IMR-90 (cell line): ENCODE measurements around the gene MBOAT2. TPM values are rescaled to one million over a fixed set of nuclear protein-coding genes. Genes with fewer than 3 reads are reported as not detected.
A peak's percentile ranks its signal among the peaks of the same experiment; 100 is the strongest.

ENCODE experiments used
- ATAC-seq: fragments of 200-7000 bp; cut with Tn5 transposase; 2 replicates; pipeline ENCODE4 v1.9.1; 2020; ENCODE audit warnings: low read depth, mild to moderate bottlenecking, moderate library complexity
- BruUV-seq: library from RNA; stranded (reverse); fragments of 400-500 nt; replicated peaks from 2 replicates; lab custom pipeline; 2021; lab: Mats Ljungman, UMichigan
- CTCF ChIA-PET: fragments of 300-600 bp; formaldehyde crosslinking; extraction: SDS; loops from one replicate; lab custom pipeline; 2021; ENCODE audit warnings: antibody characterized with exemption; lab: Yijun Ruan, JAX
- POLR2A ChIA-PET: fragments of 300-600 bp; sonication (Branson Sonifier 250); formaldehyde crosslinking; loops from one replicate; lab custom pipeline; 2022; ENCODE audit warnings: antibody characterized with exemption; ENCODE audit not compliant: unreplicated experiment; lab: Charles Lee
- DNase-seq: peaks from one replicate; pipeline ENCODE4 v3.0.0; 2013
- H2AFZ ChIP-seq: replicated peaks from 2 replicates; pipeline ENCODE3; 2013; ENCODE audit warnings: low read length, mild to moderate bottlenecking; ENCODE audit not compliant: poor library complexity
- H2AK5ac ChIP-seq: 2 replicates; pipeline ENCODE4 v1.6.1; 2013; ENCODE audit warnings: low read depth, low read length, inconsistent platforms
- H2AK9ac ChIP-seq: replicated peaks from 2 replicates; pipeline ENCODE3; 2013; ENCODE audit warnings: mild to moderate bottlenecking, low read depth, low read length, moderate library complexity; ENCODE audit not compliant: poor library complexity
- H2BK120ac ChIP-seq: 2 replicates; pipeline ENCODE4 v1.6.1; 2013; ENCODE audit warnings: low read depth, low read length, inconsistent platforms
- H2BK15ac ChIP-seq: 3 replicates; pipeline ENCODE4 v1.6.1; 2013; ENCODE audit warnings: low read depth, low read length, inconsistent platforms
- H2BK20ac ChIP-seq: 2 replicates; pipeline ENCODE4 v1.6.1; 2013; ENCODE audit warnings: low read depth, mild to moderate bottlenecking, inconsistent platforms, low read length, moderate library complexity
- H2BK5ac ChIP-seq: 2 replicates; pipeline ENCODE4 v1.6.1; 2013; ENCODE audit warnings: mild to moderate bottlenecking, low read depth, low read length, inconsistent platforms; ENCODE audit not compliant: poor library complexity, severe bottlenecking
- H3K14ac ChIP-seq: replicated peaks from 2 replicates; pipeline ENCODE4 v1.6.1; 2013; ENCODE audit warnings: low read depth, low read length, inconsistent platforms
- H3K18ac ChIP-seq: 2 replicates; pipeline ENCODE4 v1.6.1; 2013; ENCODE audit warnings: low read depth, low read length, control low read depth
- H3K23ac ChIP-seq: 2 replicates; pipeline ENCODE4 v1.6.1; 2013; ENCODE audit warnings: low read depth, low read length, inconsistent platforms
- H3K27ac ChIP-seq: 2 replicates; pipeline ENCODE4 v1.5.1; 2013; ENCODE audit warnings: mild to moderate bottlenecking, control low read depth, low read length; ENCODE audit not compliant: insufficient read depth
- H3K27me3 ChIP-seq: 2 replicates; pipeline ENCODE4 v1.6.1; 2013; ENCODE audit warnings: low read length; ENCODE audit not compliant: control insufficient read depth, insufficient read depth
- H3K36me3 ChIP-seq: 2 replicates; pipeline ENCODE4 v1.6.1; 2013; ENCODE audit warnings: low read length, mixed read lengths; ENCODE audit not compliant: control insufficient read depth, insufficient read depth
- H3K4ac ChIP-seq: 2 replicates; pipeline ENCODE4 v1.6.1; 2013; ENCODE audit warnings: low read depth, low read length, inconsistent platforms
- H3K4me1 ChIP-seq: 2 replicates; pipeline ENCODE4 v1.6.1; 2013; ENCODE audit warnings: low read length, mixed read lengths; ENCODE audit not compliant: control insufficient read depth, insufficient read depth
- H3K4me2 ChIP-seq: 2 replicates; pipeline ENCODE4 v1.6.1; 2013; ENCODE audit warnings: low read depth, mild to moderate bottlenecking, control low read depth, low read length, moderate library complexity
- H3K4me3 ChIP-seq: 2 replicates; pipeline ENCODE4 v1.5.1; 2013; ENCODE audit warnings: low read depth, mild to moderate bottlenecking, control low read depth, low read length, moderate library complexity; ENCODE audit not compliant: insufficient read depth
- H3K56ac ChIP-seq: 2 replicates; pipeline ENCODE4 v1.6.1; 2013; ENCODE audit warnings: low read length, inconsistent platforms; ENCODE audit not compliant: insufficient read depth; ENCODE audit errors: extremely low read depth
- H3K79me1 ChIP-seq, 2 experiments: 2 replicates each; pipeline ENCODE4 v1.6.1; 2013; ENCODE audit warnings: low read length in 2 of 2, inconsistent platforms in 1 of 2, low read depth in 1 of 2
- H3K9ac ChIP-seq: 2 replicates; pipeline ENCODE4 v1.6.1; 2013; ENCODE audit warnings: low read depth, low read length, control low read depth
- H3K9me1 ChIP-seq: 2 replicates; pipeline ENCODE4 v1.6.1; 2013; ENCODE audit warnings: low read length, inconsistent platforms; ENCODE audit not compliant: insufficient read depth
- H3K9me3 ChIP-seq: 2 replicates; pipeline ENCODE4 v1.6.1; 2013; ENCODE audit warnings: low read length; ENCODE audit not compliant: control insufficient read depth, insufficient read depth
- H4K20me1 ChIP-seq: 2 replicates; pipeline ENCODE4 v1.6.1; 2013; ENCODE audit warnings: low read length, inconsistent platforms; ENCODE audit not compliant: insufficient read depth
- H4K5ac ChIP-seq: 2 replicates; pipeline ENCODE4 v1.6.1; 2013; ENCODE audit warnings: mild to moderate bottlenecking, low read depth, low read length, control low read depth
- H4K8ac ChIP-seq, 2 experiments: 2 replicates each; pipeline ENCODE4 v1.6.1; 2013; ENCODE audit warnings: low read depth in 2 of 2, low read length in 2 of 2, control low read depth in 1 of 2, inconsistent platforms in 1 of 2
- H4K91ac ChIP-seq: 2 replicates; pipeline ENCODE4 v1.6.1; 2013; ENCODE audit warnings: low read depth, low read length, inconsistent platforms; ENCODE audit not compliant: insufficient read depth
- BHLHE40 ChIP-seq: fragments of 150-350 bp; IDR thresholded peaks from 2 replicates; pipeline ENCODE4 v1.6.1; 2016; ENCODE audit warnings: mild to moderate bottlenecking, low read depth, low read length
- CHD1 ChIP-seq: IDR thresholded peaks from 2 replicates; pipeline ENCODE4 v1.6.1; 2012; ENCODE audit warnings: low read depth, low read length, improper control_type of control experiment
- FOS ChIP-seq: fragments of 150-350 bp; IDR thresholded peaks from 2 replicates; pipeline ENCODE4 v1.6.1; 2016; ENCODE audit warnings: low read depth, low read length
- MAFK ChIP-seq: IDR thresholded peaks from 2 replicates; pipeline ENCODE4 v1.6.1; 2012; ENCODE audit warnings: low read depth, low read length, improper control_type of control experiment
- MXI1 ChIP-seq: IDR thresholded peaks from 2 replicates; pipeline ENCODE4 v1.6.1; 2012; ENCODE audit warnings: low read depth, mild to moderate bottlenecking, low read length, moderate library complexity, borderline replicate concordance
- POLR2A ChIP-seq: IDR thresholded peaks from 2 replicates; pipeline ENCODE4 v1.6.1; 2012; ENCODE audit warnings: mild to moderate bottlenecking, low read depth, low read length
- RFX5 ChIP-seq: IDR thresholded peaks from 2 replicates; pipeline ENCODE4 v1.8.0; 2012; ENCODE audit warnings: low read depth, mild to moderate bottlenecking, low read length, moderate library complexity
- USF2 ChIP-seq: fragments of 150-350 bp; IDR thresholded peaks from 2 replicates; pipeline ENCODE4 v1.6.1; 2017; ENCODE audit warnings: mild to moderate bottlenecking, antibody characterized with exemption, low read length, low read depth
- WGBS, 2 experiments: methylation state at CpG; one replicate each; pipeline versions ENCODE4 v1.1.5 to v1.1.7; 2013; ENCODE audit warnings: missing lambda C conversion rate in 2 of 2; ENCODE audit not compliant: insufficient read length in 1 of 2; ENCODE audit errors: extremely low coverage in 2 of 2; 5-methylcytosine and 5-hydroxymethylcytosine counted together
- dilution Hi-C: fragments of 300-500 bp; cut with HindIII; formaldehyde crosslinking; loops from one replicate; pipeline ENCODE4 v1.14.3; 2018; ENCODE audit warnings: low sequenced_read_pairs; ENCODE audit not compliant: unreplicated experiment
- in situ Hi-C: fragments of 300-500 bp; cut with MboI; formaldehyde crosslinking; loops from 3 replicates; pipeline ENCODE4 v1.14.3; 2019; ENCODE audit warnings: low sequenced_read_pairs, inconsistent platforms, mixed read lengths
- intact Hi-C: fragments of 100-400 bp; cut with micrococcal nuclease; formaldehyde crosslinking; loops from 2 replicates; pipeline ENCODE4 v1.10.0; 2022
- polyA plus RNA-seq, 3 experiments: library from polyadenylated mRNA; depleted of rRNA; stranded (reverse); fragments of >200 nt; gene quantifications; 2 replicates each; pipeline ENCODE4 v1.2.3, GENCODE V29; 2012; ENCODE audit warnings: low replicate concordance in 1 of 3
- total RNA-seq: library from RNA; depleted of rRNA; stranded (reverse); fragments of >200 nt; gene quantifications from 2 replicates; pipeline ENCODE4 v1.2.3, GENCODE V29; 2012
- TF ChIP-seq, protein P1 (sequence below): fragments of 150-350 bp; IDR thresholded peaks from 2 replicates; pipeline ENCODE4 v1.6.1; 2016; ENCODE audit warnings: low read depth, mild to moderate bottlenecking, low read length, moderate library complexity, borderline replicate concordance
- TF ChIP-seq, protein P2 (sequence below): conservative IDR thresholded peaks from 2 replicates; pipeline ENCODE4 v1.5.1; 2012; ENCODE audit warnings: mild to moderate bottlenecking, low read depth, low read length, improper control_type of control experiment

The MBOAT2 gene
- total and polyA plus RNA-seq, 2 of the 4 experiments (the other 2 are of a cell fraction), result 33.9 to 102 TPM

DNA sequence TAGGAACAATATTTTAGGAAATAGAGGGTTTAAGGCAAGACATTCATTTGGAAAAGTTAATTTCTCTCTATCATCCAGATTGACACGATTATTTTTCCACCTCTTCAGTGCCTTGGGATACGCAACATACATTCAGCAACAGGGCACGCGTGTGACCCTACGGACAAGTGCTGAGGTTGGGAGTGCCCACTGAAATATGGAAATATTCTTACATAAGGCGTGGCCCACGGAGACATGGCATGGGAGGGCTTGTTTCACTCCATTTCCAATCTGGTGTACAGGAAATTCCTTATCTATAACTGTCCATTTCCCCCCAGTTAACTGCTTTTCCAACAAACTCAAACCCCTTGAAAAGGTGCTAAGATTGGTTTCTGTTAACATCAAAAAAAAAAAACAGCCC lies 145.2 kb downstream of the MBOAT2 start:
- CTCF ChIA-PET, result no interaction called here
- TSS peak; percentile 48 for BruUV-seq

More for the DNA sequence above, 145.2 kb downstream of the MBOAT2 start:
- ATAC-seq, result no peak
- Histone ChIP-seq H3K14ac (no peak overlapping the region), H3K4me3 (no peak overlapping the region), H3K56ac (no peak overlapping the region), H3K18ac (no peak overlapping the region), H3K27me3 (no peaks in the 10 kb centered on the region), H3K23ac (no peak overlapping the region), H2AK9ac (no peak overlapping the region), H3K79me1 (no peaks in the 10 kb centered on the region), H3K9me3 (no peaks in the 10 kb centered on the region), H3K9ac (no peak overlapping the region), H3K36me3 (peaks cover 10% of the 10 kb centered on the region), H3K9me1 (0 out of 2 replicates have a peak, but pooled peaks cover 2% of the 10 kb centered on the region), H3K4me2 (no peak overlapping the region), H3K4me1 (no peaks in the 10 kb centered on the region), H2AFZ (no peak overlapping the region), H4K91ac (no peak overlapping the region), H3K4ac (no peak overlapping the region), H2BK120ac (no peak overlapping the region), H2BK15ac (no peak overlapping the region), H4K20me1 (no peaks in the 10 kb centered on the region), H4K8ac (no peak overlapping the region), H2AK5ac (no peak overlapping the region), H4K5ac (no peak overlapping the region), H3K27ac (no peak overlapping the region), H2BK5ac (no peak overlapping the region), H2BK20ac (no peak overlapping the region)
- POLR2A ChIA-PET, result no interaction called here
- in situ Hi-C loops (loop anchor here (25.0 kb wide), 1 partner anchor 479 kb away; no protein-coding TSS in a partner anchor), intact Hi-C loops (no loop called here), dilution Hi-C loops (no loop called here)
- DNase-seq, result no peak
- TF ChIP-seq CHD1, result no peak
- TF ChIP-seq POLR2A, result no peak
- TF ChIP-seq MXI1, result no peak
- TF ChIP-seq MAFK, result no peak
- no peak for TF ChIP-seq BHLHE40
- TF ChIP-seq RFX5, result no peak
- no peak for TF ChIP-seq USF2
- TF ChIP-seq, protein P1, sequence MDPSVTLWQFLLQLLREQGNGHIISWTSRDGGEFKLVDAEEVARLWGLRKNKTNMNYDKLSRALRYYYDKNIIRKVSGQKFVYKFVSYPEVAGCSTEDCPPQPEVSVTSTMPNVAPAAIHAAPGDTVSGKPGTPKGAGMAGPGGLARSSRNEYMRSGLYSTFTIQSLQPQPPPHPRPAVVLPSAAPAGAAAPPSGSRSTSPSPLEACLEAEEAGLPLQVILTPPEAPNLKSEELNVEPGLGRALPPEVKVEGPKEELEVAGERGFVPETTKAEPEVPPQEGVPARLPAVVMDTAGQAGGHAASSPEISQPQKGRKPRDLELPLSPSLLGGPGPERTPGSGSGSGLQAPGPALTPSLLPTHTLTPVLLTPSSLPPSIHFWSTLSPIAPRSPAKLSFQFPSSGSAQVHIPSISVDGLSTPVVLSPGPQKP, result no peak
- TF ChIP-seq, protein P2, sequence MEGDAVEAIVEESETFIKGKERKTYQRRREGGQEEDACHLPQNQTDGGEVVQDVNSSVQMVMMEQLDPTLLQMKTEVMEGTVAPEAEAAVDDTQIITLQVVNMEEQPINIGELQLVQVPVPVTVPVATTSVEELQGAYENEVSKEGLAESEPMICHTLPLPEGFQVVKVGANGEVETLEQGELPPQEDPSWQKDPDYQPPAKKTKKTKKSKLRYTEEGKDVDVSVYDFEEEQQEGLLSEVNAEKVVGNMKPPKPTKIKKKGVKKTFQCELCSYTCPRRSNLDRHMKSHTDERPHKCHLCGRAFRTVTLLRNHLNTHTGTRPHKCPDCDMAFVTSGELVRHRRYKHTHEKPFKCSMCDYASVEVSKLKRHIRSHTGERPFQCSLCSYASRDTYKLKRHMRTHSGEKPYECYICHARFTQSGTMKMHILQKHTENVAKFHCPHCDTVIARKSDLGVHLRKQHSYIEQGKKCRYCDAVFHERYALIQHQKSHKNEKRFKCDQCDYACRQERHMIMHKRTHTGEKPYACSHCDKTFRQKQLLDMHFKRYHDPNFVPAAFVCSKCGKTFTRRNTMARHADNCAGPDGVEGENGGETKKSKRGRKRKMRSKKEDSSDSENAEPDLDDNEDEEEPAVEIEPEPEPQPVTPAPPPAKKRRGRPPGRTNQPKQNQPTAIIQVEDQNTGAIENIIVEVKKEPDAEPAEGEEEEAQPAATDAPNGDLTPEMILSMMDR, result no peak
- TF ChIP-seq FOS, result no peak
- WGBS, 2 experiments, result no CpG with 5 or more reads among the region's 7 CpGs
